ENCODE results near the gene MARCHF3.
A peak's percentile ranks its signal among the peaks of the same experiment; 100 is the strongest.
"Not testable (repeated sequence)": the region's sequence is repeated elsewhere in the genome, so short reads cannot be mapped to it uniquely, and the experiment has no call there.

MARCHF3 gene

GRCh38 chr5:127046343-127047072 is 16.1 kb upstream of the MARCHF3 start:
- DNase-seq: no peak

DNA sequence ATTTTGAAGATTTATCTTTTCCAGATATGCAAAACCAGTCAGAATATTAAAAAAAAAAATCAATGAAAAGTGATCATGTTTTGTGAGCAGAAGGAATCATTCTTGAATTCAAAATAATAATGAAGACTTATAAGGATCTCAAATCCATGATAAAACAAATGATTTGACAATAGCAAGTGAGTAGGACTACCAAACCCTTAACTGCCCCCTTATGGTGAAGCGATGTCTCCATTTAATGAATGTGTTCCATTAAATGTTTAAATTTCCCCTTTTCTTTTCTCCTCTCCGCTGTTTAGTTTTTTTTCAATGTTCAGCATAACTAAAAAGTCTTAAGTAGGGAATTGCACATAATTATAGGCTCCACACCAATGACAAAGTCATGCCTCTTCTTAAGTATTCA is 12.2 kb upstream of the MARCHF3 start:
- DNase-seq: no peak

DNA sequence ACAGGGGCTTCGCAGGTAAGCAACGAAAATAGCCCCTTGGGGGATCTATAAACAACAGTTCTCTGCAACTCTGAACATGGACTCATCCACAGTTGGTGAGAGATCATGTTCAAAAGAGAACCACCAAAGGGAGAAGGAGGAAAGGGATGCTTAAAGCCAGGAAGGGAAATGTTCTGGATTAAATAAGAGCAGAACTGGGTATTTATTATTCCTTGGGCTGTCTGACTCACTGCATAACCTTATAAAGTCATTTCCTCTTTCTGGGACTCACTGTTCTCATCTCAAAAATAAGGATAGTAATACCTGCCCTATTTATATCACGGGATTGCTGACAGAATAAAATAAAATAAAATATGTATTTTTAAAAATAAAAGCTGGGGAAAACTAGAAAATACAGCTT is 11.2 kb upstream of the MARCHF3 start:
- no peak for DNase-seq

DNA sequence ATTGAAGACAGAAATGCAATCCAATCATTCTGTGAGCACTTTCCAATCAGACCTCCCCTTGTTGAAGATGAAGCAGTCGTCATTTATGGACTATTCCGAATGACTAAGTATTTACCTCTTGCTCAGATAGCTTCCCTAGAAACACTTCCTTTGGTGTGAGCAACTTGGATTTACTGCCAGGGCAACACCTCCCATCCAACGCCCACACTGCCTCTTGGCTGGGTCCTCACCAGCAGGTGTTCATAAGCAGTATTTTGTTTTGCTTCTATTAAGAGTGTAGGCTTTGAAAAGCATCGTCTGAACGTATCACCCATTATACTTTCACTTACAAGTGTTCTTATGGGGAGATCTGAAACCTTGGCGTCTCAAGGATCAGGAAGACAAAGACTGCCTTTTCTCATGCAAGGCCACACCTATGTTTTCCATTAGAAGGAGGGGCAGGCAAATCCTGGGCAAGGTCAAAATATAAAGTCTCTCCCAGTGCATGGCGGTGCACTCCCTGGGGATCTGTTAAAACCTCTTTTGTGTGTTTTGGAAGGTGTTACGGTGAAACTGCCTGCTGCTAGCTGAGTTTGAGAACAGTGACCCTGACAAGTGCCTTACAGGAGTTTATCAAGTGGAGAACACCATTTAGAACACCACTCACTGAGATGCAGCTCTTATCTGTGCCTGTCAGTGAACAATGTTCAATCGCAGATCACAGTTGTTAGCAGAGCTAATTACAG is 10.6 kb upstream of the MARCHF3 start:
- peak; percentile 24 for DNase-seq

DNA sequence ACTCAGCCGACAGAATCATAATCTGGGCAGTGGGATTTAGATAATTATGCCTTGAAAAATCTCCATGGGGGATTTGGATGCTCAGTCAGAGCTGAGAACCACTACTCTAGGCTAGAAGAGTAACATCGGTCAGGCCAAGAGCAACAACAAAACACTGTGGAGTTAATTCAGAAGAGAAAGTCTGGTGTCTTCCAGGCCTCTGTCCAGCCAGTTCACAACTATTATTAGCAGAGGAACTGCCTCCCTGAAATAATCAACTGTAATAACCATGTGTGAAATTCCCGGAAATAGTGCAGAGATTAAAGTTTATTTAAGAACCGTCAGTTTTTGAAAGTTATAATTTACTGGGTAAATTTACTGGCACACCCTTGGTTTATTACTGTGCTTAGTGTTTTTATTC is 8.2 kb upstream of the MARCHF3 start:
- DNase-seq: no peak

GRCh38 chr5:127031863-127032232 is 1.5 kb upstream of the MARCHF3 start:
- DNase-seq: no peak

- no peak for DNase-seq
Measured at GRCh38 chr5:127031147-127031862, 947 bp upstream of the MARCHF3 start.

GRCh38 chr5:127029581-127030258 is 638 bp downstream of the MARCHF3 start:
- DNase-seq: peak; percentile 47

- peak; percentile 32 for DNase-seq
Measured at GRCh38 chr5:127028822-127029457, 1.4 kb downstream of the MARCHF3 start.

DNA sequence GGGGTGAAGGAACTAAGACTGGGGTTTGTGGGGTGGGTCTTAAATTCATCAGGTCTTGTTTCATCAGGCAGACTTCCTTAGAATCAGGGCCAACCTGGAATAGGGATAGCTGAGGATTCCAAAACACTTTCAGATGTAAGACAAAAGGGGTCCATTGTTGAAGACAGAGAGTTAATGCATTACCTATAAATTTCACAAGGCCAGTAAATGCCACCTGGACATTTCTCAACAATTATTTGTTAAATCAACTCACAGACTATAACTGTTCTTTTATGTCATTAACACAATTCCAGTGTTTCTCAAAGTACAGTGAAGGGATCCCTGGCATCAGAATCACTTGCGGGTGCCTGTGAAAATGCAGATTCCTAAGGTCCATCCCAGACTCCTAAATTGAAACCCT is 2.8 kb downstream of the MARCHF3 start:
- DNase-seq: no peak

GRCh38 chr5:127026166-127026565 is 4.2 kb downstream of the MARCHF3 start:
- no peak for DNase-seq

- peak; percentile 8 for DNase-seq
Measured at GRCh38 chr5:127025467-127025866, 4.9 kb downstream of the MARCHF3 start.

DNA sequence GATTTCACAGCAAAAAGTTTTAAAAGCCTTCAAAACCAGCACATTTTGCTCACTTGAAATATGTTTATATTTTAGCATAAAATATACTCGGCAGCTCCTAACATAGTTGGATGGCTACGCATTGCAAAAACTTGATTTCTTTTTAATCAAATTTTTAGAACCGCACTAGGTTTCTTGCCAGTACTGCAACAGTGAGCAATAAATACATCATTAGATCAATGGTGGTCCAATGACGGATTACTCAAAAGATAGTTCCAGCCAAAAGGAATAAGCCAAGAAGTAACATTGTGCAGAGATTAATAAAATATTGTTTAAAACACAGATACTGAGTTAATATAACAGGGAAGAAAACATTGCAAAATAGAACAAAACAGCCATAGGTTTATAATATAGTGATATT is 5.5 kb downstream of the MARCHF3 start:
- DNase-seq: no peak

- not testable (repeated sequence) for DNase-seq
Measured at GRCh38 chr5:127023552-127024191, 6.7 kb downstream of the MARCHF3 start.

- DNase-seq: no peak
Measured at GRCh38 chr5:127022846-127023245, 7.5 kb downstream of the MARCHF3 start.

DNA sequence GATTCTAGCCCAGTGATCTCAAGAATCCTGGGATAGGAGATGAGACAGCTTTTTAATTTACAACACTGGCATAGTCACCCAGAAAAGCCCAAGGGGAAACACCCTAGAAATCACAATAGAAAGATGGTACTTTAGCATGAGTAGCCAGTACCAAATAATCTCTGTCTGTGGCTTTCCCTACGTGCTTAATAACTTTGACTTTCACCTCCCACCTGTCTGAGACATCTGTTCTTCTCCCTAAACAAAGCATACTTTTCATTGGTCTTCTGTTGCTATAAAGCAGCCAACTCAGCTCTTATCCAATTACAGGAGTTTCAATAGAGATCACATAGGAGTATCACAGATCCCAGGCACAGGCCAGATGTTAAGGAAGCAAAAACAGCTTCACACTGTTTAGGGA is 10.4 kb downstream of the MARCHF3 start:
- DNase-seq: peak; percentile 86

- not testable (repeated sequence) for DNase-seq
Measured at GRCh38 chr5:127016722-127017121, 13.6 kb downstream of the MARCHF3 start.

GRCh38 chr5:127015716-127016115 is 14.6 kb downstream of the MARCHF3 start:
- no peak for DNase-seq

DNA sequence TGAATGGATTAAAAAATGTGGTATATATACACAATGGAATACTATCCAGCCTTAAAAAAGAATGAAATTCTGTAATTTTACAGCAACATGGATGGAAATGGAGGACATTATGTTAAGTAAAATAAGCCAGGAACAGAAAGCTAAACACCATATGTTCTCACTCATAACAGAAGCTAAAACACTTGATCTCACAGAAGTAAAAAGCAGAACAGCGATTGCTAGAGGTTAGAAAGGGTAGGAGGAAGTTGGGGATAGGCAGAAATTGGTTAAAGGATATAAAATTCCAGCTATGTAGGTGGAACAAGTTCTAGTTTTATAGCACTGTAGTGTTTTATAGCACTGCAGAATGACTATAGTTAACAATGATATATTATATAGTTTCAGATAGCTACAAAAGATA is 15.8 kb downstream of the MARCHF3 start:
- DNase-seq: peak; percentile 6

- no peak for DNase-seq
Measured at GRCh38 chr5:127013407-127013806, 17.0 kb downstream of the MARCHF3 start.

GRCh38 chr5:127012916-127013315 is 17.4 kb downstream of the MARCHF3 start:
- DNase-seq: no peak

GRCh38 chr5:127011961-127012644 is 18.3 kb downstream of the MARCHF3 start:
- DNase-seq: no peak

All from NCI-H2171 treated with DMSO at 0.1 percent for 48 hours (cell line).